ENCODE results near the gene ABCE1.

The ABCE1 gene

DNA sequence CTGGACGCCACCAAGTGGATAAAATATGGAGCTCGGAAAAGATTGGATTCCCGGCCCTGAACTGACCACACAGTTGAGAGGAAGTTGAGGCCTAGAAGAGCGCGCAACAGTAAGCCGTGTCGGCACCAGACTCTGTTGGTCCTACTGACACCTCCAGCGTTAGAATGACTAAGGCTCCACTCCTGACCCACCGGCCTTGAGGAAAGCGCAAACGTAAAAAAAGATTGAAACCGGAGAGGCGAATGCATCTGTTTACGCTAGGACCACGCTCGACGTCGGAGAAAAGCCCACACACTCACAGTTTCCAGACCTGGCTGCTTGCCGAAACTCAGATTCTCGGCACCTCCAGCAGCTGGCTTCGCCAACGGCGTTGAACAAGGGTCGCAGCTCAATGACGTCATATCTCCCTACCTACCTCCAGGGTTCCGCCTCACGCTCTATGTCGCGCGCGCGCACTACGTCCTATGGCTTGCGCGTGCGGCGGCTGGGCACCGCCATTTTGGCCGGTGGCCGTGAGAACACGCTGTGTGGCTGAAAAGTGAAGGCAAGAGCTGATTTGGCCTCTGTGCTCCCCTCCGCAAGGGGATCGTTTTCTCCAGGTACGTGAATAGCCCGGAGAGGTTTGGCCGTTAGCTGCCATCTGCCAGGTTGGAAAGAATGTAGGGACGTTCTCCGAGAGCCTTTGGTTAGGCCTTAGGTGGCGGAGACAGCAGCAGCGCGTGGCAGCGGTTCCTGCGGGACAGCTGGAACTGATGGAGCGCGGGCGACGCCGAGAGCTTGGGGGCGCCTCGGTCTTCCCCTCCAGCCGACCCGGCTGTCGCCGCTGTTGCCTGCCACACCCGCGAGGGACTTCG is at the start of gene ABCE1, which contains the start of gene ANAPC10:
Gene ABCE1, plus strand, starts transcription at position 491 of the 854 bp plus-strand sequence. CDS start 6,102 bp downstream, outside the sequence.
Gene ANAPC10, minus strand, starts transcription at position 376 of the 854 bp plus-strand sequence. CDS start 2,097 bp downstream, outside the sequence.
- peak; percentile 94 for DNase-seq (ENCODE audit: low read depth)

DNA sequence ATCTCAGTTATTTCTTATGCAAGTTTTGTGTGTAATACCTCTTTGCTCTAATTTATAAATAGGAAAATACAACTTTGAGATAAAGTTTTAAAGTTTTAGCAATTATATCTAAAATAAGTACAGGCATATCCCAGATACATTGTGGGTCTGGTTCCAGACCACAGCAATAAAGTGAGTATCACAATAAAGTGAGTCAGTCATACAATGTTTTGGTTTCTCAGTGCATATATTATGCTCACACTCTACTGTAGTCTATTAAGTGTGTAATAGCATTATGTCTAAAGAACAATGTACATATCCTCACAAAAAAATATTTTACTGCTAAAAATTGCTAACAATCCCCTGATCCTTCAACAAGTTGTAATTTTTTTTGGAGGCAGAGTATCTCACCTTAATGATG is 49.3 kb upstream of the ABCE1 start:
- DNase-seq (ENCODE audit: low read depth) = no peak

DNA sequence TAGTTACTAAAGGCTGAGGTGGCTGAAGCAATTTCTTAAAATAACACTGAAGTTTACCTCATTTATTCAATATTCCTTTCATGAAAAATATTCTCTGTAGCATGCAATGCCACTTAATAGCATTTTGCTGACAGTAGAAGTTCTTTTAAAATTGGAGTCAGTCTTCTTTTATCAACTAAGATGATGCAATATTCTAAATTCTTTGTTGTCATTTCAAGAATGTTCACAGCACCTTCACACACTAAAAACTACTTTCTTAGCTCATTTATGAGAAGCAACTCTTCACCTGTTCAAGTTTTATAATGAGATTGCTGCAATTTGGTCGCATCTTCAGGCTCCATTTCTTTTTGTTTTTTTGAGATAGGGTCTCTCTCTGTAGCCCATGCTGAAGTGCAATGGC is 48.9 kb upstream of the ABCE1 start:
- no peak for DNase-seq (ENCODE audit: low read depth)

DNA sequence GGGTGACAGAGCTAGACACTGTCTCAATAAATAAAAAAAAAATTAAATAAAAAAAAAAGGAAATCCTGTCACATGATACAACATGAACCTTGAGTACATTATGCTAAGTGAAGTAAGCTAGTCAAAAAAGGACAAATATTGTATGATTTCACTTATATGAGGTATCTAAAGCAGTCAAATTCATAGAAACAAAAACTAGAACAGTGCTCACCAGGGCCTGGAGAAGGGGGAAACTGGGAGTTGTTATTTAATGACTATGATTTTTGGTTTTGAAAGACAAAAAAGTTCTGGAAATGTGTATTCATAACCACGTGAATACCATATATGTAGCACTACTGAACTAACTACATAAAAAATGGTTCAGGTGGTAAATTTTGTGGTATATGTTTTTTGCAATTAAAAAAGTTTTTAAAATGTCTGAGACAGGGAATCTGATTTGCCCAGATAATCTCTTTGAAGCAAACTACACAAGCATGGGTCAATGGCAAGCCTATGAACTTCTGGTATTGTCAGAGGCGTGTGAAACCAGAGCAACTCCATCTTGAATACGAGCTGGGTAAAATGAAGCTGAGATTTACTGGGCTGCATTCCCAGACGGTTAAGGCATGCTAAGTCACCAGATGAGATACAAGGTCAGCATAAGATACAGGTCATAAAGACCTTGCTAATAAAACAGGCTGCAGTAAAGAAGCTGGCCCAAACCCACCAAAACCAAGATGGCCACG is 42.4 kb upstream of the ABCE1 start:
- no peak for DNase-seq (ENCODE audit: low read depth)

DNA sequence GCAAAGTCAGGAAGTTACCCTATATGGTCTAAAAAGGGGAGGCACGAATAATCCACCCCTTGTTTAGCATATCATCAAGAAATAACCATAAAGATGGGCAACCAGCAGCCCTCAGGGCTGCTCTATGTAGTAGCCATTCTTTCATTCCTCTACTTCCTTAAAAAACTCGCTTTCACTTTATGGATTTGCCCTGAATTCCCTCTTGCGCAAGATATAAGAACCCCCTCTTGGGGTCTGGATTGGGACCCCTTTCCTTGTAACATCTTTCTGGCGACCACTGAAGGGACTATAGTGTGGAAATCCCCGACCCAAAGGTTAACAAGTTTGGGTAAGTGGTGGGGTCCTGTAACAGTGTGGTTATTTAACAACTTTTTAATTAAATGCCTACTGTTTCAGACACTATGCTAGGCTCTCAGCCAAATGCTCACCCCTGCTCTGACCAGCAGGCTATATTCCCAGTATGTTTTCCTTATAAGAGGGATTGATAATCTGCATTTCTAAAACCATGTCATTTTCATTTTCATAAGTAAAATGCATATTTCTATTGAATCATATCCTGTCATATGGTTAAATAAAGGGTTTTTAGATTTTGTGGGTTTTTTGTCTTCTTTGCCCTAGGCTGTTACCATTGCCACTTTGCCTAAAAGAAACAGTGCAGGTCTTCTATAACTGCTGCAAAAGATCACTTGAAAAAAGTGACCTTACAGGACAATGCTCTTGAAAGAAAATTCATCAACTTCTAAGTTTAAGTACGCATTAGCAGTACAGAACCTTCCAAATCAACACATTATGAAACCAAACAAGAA is 41.6 kb upstream of the ABCE1 start:
- no peak for DNase-seq (ENCODE audit: low read depth)

DNA sequence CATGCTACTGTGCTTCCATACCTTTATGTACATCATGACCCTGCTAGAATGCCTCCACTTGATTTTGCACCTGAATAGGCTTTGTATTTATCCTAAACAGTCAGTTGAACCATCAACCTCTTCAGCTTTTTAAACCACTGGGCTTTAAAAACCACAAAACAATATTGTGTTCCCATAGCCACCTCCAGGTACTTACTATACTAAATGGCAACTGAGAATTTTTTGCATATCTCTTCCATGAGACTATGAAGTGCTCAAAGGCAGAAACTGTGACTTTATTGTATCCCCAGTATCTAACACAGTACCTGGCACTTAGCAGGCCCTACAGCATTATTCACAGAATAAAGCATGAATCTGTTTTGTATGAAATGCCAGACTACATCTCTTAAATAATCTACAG is 39.9 kb upstream of the ABCE1 start:
- DNase-seq (ENCODE audit: low read depth) = no peak

DNA sequence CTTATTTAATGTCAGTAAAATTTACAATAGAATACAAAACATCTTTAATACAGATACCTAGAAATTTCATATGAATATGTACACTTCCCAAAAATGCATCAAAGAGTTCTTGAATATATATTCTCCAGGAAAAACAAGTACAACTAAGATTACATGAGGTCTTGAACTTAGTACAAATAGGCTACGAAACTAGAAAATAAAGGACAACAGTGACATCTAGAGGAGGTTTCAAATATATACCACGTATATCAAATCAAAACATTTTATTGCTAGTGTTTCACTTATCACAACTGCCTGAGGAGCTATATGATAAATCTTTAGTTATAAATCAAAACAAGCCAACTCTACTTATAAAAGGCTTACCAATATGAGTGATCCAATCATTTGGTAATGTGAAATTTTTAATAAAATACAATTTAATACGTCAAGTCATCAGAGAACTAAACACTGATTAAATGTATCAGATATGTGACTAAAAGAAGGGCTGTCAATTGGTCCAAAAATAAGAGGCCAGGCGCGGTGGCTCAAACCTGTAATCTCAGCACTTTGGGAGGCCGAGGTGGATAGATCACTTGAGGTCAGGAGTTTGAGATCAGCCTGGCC is 36.7 kb upstream of the ABCE1 start:
- no peak for DNase-seq (ENCODE audit: low read depth)

DNA sequence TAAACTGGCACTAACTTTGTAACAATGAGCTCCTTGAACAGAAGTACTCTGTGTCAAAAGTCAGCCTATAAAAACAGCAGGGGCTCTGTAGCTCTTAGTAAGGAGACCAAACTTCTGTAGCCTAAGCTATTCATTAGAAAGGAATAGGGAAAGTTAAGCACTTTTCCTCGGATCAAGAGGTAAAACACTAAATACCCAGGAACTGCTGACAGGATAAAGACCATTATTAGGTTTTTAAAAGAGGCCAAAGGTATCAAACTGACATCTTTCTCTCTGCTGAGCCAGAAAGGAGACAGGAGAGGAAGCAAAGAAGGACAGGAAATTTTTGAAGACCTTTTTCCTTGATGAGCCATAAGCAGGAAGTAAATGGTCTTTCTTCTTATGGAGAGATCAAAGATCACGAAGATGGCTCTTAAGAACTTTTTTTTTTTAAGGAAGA is 32.0 kb upstream of the ABCE1 start:
- DNase-seq (ENCODE audit: low read depth) = no peak

DNA sequence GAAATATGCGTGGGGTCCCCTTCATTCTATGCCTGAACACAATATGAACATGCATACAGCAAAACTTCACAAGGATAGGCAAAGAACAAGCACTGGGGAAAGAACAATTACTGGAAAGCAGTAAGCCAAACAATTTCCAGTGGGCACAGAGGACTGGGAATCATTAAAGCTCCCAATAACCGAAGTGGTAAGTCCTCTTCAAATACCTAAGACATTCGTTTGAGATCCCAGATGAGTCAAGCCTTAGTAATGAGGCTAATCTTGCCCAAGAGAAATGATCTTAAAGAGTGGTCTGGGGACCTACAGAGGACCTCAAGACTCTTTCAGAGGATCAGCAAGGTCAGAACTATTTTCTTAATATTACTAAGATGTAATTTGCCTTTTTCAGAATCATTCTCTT is 28.8 kb upstream of the ABCE1 start:
- no peak for DNase-seq (ENCODE audit: low read depth)

DNA sequence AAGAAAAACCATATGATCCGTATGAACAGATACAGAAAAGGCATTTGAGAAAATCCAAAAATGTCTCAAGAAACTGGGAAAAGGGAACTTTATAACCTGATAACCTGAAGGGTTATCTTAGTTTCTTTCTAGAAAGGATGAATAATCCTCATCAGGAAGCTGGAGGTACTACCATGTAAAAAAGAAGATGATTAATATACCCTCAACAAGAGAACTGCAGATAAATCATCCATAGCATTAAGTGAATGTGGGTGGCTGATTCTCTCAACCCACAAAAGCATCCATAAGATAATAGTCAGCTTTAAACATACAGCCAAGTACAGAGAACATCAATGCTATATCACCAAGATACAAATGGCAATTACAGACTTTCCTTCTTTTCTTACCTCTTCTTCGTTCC is 26.6 kb upstream of the ABCE1 start:
- DNase-seq (ENCODE audit: low read depth) = no peak

DNA sequence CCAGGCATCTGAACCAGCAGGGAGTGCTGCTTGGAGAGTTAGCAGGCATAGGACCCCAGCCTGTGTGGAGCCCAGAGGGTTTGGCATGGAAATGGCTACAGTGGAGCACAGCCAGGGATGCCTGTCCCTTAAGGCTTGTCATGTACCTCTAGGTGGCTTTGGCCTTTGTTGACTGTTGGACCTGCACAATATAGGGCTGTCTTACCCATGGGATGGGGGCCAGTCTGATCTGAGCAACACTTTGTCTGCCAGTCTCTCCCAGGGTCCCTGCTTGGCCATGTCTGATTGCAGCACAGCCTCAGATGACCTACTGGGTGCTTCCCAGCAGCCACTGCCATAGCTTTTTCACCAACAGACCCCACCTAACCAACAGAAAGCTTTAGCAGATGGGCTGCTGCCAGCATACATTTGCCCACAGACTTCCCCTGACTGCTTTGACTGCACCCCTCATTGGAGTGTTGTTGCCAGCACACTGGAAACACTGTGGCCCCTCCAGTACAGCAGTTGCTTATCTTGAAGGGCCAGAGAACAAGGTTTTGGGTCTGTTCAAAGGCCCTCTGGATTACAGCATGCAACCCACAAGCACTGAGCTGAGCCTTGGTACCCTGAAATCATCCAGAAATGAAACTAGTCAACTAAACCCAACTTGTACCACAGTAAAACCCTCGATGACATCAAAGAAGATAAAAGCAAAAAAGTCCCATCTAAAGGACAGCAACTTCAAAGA is 22.2 kb upstream of the ABCE1 start:
- no peak for DNase-seq (ENCODE audit: low read depth)

DNA sequence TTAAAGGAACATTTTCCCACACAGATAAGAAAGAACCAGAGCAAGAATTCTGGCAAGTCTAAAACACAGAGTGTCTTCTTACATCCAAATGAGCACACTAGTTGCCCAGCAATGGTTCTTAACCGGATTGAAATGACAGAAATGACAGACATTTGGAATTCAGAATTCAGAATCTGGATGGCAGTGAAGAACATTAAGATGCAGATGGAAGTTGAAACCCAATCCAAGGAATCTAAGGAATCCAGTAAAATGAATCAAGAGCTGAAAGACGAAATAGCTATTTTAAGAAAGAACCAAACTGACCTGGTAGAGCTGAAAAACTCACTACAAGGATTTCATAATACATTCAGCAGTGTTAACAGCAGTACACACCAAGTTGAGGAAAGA is 21.6 kb upstream of the ABCE1 start:
- DNase-seq (ENCODE audit: low read depth) = no peak

DNA sequence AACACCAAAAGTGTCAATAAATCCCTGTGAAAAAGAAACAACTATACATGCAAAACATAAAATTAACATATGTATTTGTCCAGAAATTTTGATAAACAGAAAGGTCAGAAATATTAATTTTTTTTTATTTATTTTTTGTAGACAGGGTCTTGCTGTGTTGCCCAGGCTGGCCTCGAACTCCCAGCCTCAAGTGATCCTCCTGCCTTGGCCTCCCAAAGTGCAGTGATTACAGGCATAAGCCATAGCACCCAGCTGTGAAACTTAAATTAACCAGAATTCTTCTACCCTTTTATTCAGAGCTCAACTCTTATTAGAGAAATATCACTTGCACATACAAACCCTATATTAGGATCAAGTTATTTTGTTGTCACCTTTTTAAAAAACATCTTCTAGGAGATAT is 16.4 kb upstream of the ABCE1 start:
- no peak for DNase-seq (ENCODE audit: low read depth)

DNA sequence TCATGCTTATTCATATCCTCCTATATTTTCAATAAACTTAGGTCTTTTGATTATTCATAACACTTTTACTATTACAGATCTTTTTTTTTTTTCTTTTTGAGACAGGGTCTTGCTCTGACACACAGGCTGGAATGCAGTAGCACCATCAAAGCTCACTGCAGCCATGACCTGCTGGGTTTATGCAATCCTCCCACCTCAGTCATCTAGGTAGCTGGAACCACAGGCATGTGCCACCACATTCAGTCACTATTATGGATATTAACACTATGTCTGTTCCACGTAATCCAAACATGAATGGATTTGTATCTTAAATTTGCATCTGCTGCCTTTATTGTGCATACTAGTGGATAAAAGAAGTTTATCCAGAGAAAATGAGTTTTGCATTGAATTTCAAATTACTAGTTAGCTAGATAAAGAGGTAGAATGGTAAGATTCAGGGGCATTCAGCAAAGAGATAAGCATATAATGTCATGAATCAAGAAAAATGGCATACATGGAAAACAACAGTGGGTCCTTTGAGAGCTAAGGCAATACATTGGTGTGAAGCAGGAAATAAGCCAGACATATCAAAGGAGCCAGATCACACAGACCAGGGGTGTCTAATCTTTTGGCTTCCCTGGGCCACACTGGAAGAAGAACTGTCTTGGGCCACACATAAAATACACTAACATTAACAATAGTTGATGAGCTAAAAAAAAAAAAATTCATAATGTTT is 14.1 kb upstream of the ABCE1 start:
- no peak for DNase-seq (ENCODE audit: low read depth)

DNA sequence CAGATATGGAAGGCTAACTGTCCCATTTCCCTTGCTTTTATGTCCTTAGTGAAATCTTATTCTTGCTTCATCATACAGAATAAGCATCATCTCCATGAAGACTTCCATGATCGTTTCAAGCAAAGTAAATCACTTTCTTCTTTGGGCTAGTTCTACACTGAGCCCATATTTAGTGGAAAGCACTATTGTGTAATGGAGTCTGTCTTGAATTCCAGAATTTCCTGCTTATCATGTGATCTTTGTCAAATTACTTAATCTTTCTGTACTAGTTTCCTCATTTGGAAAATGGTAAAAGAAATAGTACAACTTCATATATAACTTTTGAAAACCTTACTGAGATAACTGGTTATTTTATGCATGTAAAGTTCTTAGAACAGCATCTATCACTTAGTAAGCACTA is 7.7 kb upstream of the ABCE1 start:
- no peak for DNase-seq (ENCODE audit: low read depth)

DNA sequence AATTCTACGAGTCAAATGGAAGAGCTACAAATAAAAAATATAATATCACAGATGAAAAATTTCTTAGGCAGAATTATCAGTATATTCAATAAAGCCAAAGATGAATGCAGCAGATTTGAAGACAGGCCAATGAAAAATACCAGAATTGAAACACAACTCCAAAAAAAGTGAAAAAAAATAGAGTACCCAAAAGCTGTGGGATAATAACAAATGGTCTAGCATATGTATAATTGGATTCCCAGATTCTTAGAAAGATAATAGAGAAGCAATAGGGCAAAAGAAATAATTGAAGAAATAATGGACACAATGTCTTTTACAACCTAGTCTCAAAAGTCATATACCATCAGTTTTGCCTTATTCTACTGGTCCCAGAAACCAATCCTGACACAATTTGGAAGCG is 4.5 kb upstream of the ABCE1 start:
- no peak for DNase-seq (ENCODE audit: low read depth)

DNA sequence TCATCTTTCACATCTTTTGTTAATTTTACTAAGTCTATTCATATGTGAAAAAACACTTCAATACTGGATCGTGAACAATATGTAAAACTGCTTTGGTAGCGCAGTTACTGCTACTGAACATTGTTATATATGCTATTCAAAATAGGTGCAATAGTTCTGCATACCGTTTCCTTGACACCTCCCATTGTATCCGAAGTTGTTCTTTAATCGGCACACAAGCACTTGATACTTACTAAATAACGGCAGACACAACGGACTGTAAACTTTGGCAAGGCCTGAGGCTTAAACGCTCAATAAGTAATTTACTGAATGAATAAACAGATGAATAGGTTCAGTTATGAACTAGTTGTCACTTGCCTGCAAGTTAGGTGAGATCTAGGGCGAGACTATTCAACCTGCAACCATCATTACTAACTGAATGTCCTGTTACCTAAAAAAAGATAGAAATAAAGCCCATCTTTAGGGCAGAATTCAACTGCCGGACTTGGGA is 735 bp upstream of the ABCE1 start:
- DNase-seq (ENCODE audit: low read depth) = no peak

DNA sequence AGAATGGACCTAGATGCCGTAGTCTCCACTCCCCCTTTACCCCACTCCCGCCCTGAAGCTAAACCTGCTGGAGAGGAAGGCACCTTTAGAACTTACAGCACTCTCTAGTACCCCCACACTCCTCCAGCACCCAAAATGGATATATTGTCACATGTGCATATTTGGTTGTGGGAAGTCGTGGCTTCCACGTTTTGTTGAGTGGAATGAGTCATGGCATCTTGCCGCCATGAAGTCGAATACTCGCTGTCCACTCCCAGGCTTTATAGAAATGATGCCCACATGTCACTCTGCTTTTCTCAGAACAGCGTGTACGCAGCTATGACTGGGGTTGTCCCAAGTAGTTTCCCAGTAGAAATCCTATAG is 545 bp downstream of the ABCE1 start:
- DNase-seq (ENCODE audit: low read depth) = peak; percentile 24

DNA sequence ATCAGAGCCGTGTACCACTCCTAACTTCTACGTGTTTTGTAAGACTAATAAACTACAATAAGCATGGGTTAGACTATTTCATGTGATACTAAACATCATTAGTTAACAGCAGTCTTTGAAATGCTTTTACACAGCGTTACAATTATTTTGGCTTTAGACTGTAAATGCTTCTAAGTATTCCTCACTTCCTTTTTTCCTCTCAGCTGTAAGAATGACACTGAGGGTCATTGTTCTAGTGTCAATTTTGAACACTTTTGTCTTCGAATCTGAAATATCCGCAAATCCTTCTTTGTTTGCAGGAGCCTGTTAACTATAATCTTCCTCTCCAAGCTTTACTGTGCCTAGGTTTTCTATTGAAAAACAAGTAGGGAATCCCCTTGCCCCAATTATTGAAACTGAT is 1.5 kb downstream of the ABCE1 start:
- no peak for DNase-seq (ENCODE audit: low read depth)

DNA sequence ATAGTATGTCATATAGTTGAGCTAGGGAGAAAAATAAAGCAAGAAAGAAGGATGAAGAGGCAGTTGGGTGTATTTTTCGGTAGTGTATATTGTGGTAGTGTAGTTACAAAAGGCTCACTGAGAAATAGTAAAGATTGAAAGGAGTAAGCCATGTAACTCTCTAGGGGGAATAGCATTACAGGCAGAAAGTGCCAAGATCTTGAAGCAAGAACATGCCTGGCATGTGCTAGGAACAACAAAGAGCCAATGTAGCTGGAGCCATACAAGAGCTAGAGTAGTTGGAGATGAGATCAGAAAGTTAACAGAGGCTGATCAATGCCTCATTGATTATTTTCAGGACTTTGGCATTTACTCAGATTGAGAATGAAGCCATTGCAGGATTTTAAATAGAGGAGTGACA is 3.0 kb downstream of the ABCE1 start:
- no peak for DNase-seq (ENCODE audit: low read depth)

DNA sequence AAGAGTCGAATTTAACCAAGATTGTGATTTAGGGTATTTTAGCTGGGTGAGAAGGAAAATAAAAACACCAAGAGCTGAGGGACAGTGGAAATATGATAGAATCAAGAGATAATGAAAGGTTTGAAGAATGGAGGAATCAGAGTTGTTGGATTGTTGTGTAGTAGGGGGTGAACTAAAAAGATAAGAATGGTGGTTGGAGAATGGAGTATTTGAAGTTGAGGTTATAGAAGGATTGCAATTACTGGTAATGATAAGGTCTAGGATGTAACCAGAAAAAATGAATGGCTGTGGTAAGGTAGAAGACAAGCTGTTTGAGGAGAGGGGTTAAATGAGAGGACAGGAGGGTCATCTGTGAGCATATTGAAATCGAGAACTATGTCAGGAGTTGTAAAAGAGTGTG is 4.5 kb downstream of the ABCE1 start:
- no peak for DNase-seq (ENCODE audit: low read depth)
